Measurements from ENCODE around the gene IAH1. TPM values are rescaled to one million over a fixed set of nuclear protein-coding genes. Genes with fewer than 3 reads are reported as not detected.

Gene IAH1
- polyA plus RNA-seq, 1 donor (not counting 4 experiments of a cell fraction or from before 2014, with no cell fraction given), result 65.0 TPM

GRCh38 chr2:9439536-9439935, 34.8 kb upstream of the IAH1 start:
- Histone ChIP-seq H3K9me3 (ENCODE audit: control insufficient read depth, low read depth, low read length) (no peaks in the 10 kb centered on the region), H3K27me3 (ENCODE audit: control insufficient read depth, extremely low read depth, insufficient read depth, low read length) (no peaks in the 10 kb centered on the region), H3K36me3 (ENCODE audit: control insufficient read depth in 2 of 2, extremely low read depth in 1 of 2, insufficient read depth in 2 of 2, low read length in 2 of 2) (peaks cover 22 to 25% of the 10 kb centered on the region in 2 experiments), H3K4me2 (ENCODE audit: control insufficient read depth, extremely low read depth, insufficient read depth, low read depth, low read length) (no peak overlapping the region), H2AFZ (ENCODE audit: control insufficient read depth, low read length) (no peak overlapping the region), H3K4me3 (ENCODE audit: control insufficient read depth in 2 of 3, extremely low read depth in 1 of 3, insufficient read depth in 2 of 3, low read depth in 1 of 3, low read length in 3 of 3) (no peak overlapping the region), H3K9me1 (ENCODE audit: control insufficient read depth, extremely low read depth, insufficient read depth, low read length) (no peaks in the 10 kb centered on the region), H3K9ac (ENCODE audit: control insufficient read depth, extremely low read depth, insufficient read depth, low read length) (no peak overlapping the region), H3K4me1 (ENCODE audit: control insufficient read depth, extremely low read depth, insufficient read depth, low read length) (no peaks in the 10 kb centered on the region), H4K20me1 (ENCODE audit: control insufficient read depth, extremely low read depth, insufficient read depth, low read length) (no peaks in the 10 kb centered on the region), H3K27ac (ENCODE audit: control insufficient read depth, insufficient read depth, low read length) (no peak overlapping the region), H3K79me2 (ENCODE audit: control insufficient read depth, insufficient read depth, low read length) (no peaks in the 10 kb centered on the region)
- no peak for DNase-seq (ENCODE audit: low read depth, low spot score)
- no peak for FAIRE-seq
- no peak for TF ChIP-seq EZH2 (IDR thresholded peaks at IDR 0.05; ENCODE audit: low read length)
- TF ChIP-seq, protein P1, sequence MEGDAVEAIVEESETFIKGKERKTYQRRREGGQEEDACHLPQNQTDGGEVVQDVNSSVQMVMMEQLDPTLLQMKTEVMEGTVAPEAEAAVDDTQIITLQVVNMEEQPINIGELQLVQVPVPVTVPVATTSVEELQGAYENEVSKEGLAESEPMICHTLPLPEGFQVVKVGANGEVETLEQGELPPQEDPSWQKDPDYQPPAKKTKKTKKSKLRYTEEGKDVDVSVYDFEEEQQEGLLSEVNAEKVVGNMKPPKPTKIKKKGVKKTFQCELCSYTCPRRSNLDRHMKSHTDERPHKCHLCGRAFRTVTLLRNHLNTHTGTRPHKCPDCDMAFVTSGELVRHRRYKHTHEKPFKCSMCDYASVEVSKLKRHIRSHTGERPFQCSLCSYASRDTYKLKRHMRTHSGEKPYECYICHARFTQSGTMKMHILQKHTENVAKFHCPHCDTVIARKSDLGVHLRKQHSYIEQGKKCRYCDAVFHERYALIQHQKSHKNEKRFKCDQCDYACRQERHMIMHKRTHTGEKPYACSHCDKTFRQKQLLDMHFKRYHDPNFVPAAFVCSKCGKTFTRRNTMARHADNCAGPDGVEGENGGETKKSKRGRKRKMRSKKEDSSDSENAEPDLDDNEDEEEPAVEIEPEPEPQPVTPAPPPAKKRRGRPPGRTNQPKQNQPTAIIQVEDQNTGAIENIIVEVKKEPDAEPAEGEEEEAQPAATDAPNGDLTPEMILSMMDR (optimal IDR thresholded peaks at IDR 0.05 in 1 of 3, IDR thresholded peaks at IDR 0.05 in 1 of 3, conservative IDR thresholded peaks at IDR 0.05 in 1 of 3; ENCODE audit: extremely low read depth in 1 of 3, insufficient read depth in 2 of 3, low read length in 3 of 3), result no peak
- dilution Hi-C loops (cut with MboI; ENCODE audit: extremely low pct_ligation_motif_present, low sequenced_read_pairs), result no loop called here

GRCh38 chr2:9440058-9440727, 34.2 kb upstream of the IAH1 start:
- no peak for FAIRE-seq
- Histone ChIP-seq H3K9ac (ENCODE audit: control insufficient read depth, extremely low read depth, insufficient read depth, low read length) (no peak overlapping the region), H3K27ac (ENCODE audit: control insufficient read depth, insufficient read depth, low read length) (no peak overlapping the region), H3K4me1 (ENCODE audit: control insufficient read depth, extremely low read depth, insufficient read depth, low read length) (no peaks in the 10 kb centered on the region), H3K27me3 (ENCODE audit: control insufficient read depth, extremely low read depth, insufficient read depth, low read length) (no peaks in the 10 kb centered on the region), H2AFZ (ENCODE audit: control insufficient read depth, low read length) (no peak overlapping the region), H3K9me1 (ENCODE audit: control insufficient read depth, extremely low read depth, insufficient read depth, low read length) (no peaks in the 10 kb centered on the region), H3K9me3 (ENCODE audit: control insufficient read depth, low read depth, low read length) (no peaks in the 10 kb centered on the region), H3K4me3 (ENCODE audit: control insufficient read depth in 2 of 3, extremely low read depth in 1 of 3, insufficient read depth in 2 of 3, low read depth in 1 of 3, low read length in 3 of 3) (no peak overlapping the region), H3K79me2 (ENCODE audit: control insufficient read depth, insufficient read depth, low read length) (no peaks in the 10 kb centered on the region), H3K36me3 (ENCODE audit: control insufficient read depth in 2 of 2, extremely low read depth in 1 of 2, insufficient read depth in 2 of 2, low read length in 2 of 2) (peaks cover 22 to 25% of the 10 kb centered on the region in 2 experiments), H4K20me1 (ENCODE audit: control insufficient read depth, extremely low read depth, insufficient read depth, low read length) (no peaks in the 10 kb centered on the region), H3K4me2 (ENCODE audit: control insufficient read depth, extremely low read depth, insufficient read depth, low read depth, low read length) (no peak overlapping the region)
- DNase-seq (ENCODE audit: low read depth, low spot score), result no peak
- dilution Hi-C loops (cut with MboI; ENCODE audit: extremely low pct_ligation_motif_present, low sequenced_read_pairs), result no loop called here
- TF ChIP-seq, protein P1 (optimal IDR thresholded peaks at IDR 0.05 in 1 of 3, IDR thresholded peaks at IDR 0.05 in 1 of 3, conservative IDR thresholded peaks at IDR 0.05 in 1 of 3; ENCODE audit: extremely low read depth in 1 of 3, insufficient read depth in 2 of 3, low read length in 3 of 3), result no peak
- no peak for TF ChIP-seq EZH2 (IDR thresholded peaks at IDR 0.05; ENCODE audit: low read length)
